ENCODE data around the gene RIN1.

Gene RIN1

GRCh38 chr11:66285250-66285947 is 50.8 kb downstream of the RIN1 start:
- DNase-seq (ENCODE audit: extremely low spot score), result no peak
- ChIA-PET POLR2A (interaction anchor here (0.7 to 1.1 kb wide), 2 partner anchors 9 to 29 kb away, joined by 4 read pairs; no protein-coding TSS in a partner anchor), CTCF (interaction anchor here (0.6 kb wide), 2 partner anchors 40 to 131 kb away, joined by 3 to 4 read pairs; no protein-coding TSS in a partner anchor)
- no peak for TF ChIP-seq NFRKB (IDR thresholded peaks at IDR 0.05)
- no peak for TF ChIP-seq ARNT (IDR thresholded peaks at IDR 0.05)
- TF ChIP-seq FOXK2 (IDR thresholded peaks at IDR 0.05), result no peak
- TF ChIP-seq PKNOX1 (IDR thresholded peaks at IDR 0.05), result no peak
- TF ChIP-seq HDGF (IDR thresholded peaks at IDR 0.05; ENCODE audit: borderline replicate concordance), result no peak
- no peak for TF ChIP-seq SUZ12 (IDR thresholded peaks at IDR 0.05)
- no peak for TF ChIP-seq SP1 (IDR thresholded peaks at IDR 0.05)
- TF ChIP-seq CTBP1 (IDR thresholded peaks at IDR 0.05; ENCODE audit: borderline replicate concordance), result no peak
- no peak for TF ChIP-seq FOXA1 (IDR thresholded peaks at IDR 0.05)
- TF ChIP-seq FOXM1 (IDR thresholded peaks at IDR 0.05; ENCODE audit: borderline replicate concordance), result no peak

GRCh38 chr11:66284526-66285078 is 51.6 kb downstream of the RIN1 start:
- POLR2A ChIA-PET, result interaction anchor here (1.4 kb wide), 1 partner anchor 16 kb away, joined by 4 read pairs; the partner anchor contains the start of gene RAB1B
- no peak for TF ChIP-seq FOXM1 (IDR thresholded peaks at IDR 0.05; ENCODE audit: borderline replicate concordance)
- no peak for TF ChIP-seq NFRKB (IDR thresholded peaks at IDR 0.05)
- no peak for TF ChIP-seq ELF4 (IDR thresholded peaks at IDR 0.05)
- TF ChIP-seq LEF1 (IDR thresholded peaks at IDR 0.05; ENCODE audit: borderline replicate concordance), result no peak
- TF ChIP-seq TARDBP (IDR thresholded peaks at IDR 0.05), result no peak
- TF ChIP-seq ZNF384 (IDR thresholded peaks at IDR 0.05), result no peak
- no peak for TF ChIP-seq CTBP1 (IDR thresholded peaks at IDR 0.05; ENCODE audit: borderline replicate concordance)
- no peak for TF ChIP-seq FOXA1 (IDR thresholded peaks at IDR 0.05)
- TF ChIP-seq SP1 (IDR thresholded peaks at IDR 0.05), result no peak
- no peak for TF ChIP-seq SUZ12 (IDR thresholded peaks at IDR 0.05)
- no peak for TF ChIP-seq FOXK2 (IDR thresholded peaks at IDR 0.05)
- TF ChIP-seq PKNOX1 (IDR thresholded peaks at IDR 0.05), result no peak
- no peak for TF ChIP-seq BHLHE40 (IDR thresholded peaks at IDR 0.05; ENCODE audit: borderline replicate concordance)
- no peak for TF ChIP-seq L3MBTL2 (conservative IDR thresholded peaks at IDR 0.05)
- no peak for DNase-seq (ENCODE audit: extremely low spot score)
- CTCF ChIA-PET, result interaction anchor here (2.9 kb wide), 1 partner anchor 28 kb away, joined by 9 read pairs; no protein-coding TSS in a partner anchor

- DNase-seq (ENCODE audit: extremely low spot score), result no peak
- TF ChIP-seq HDGF (IDR thresholded peaks at IDR 0.05; ENCODE audit: borderline replicate concordance), result no peak
- no peak for TF ChIP-seq ELF4 (IDR thresholded peaks at IDR 0.05)
- TF ChIP-seq BHLHE40 (IDR thresholded peaks at IDR 0.05; ENCODE audit: borderline replicate concordance), result no peak
- TF ChIP-seq SUZ12 (IDR thresholded peaks at IDR 0.05), result no peak
- TF ChIP-seq FOXM1 (IDR thresholded peaks at IDR 0.05; ENCODE audit: borderline replicate concordance), result no peak
- no peak for TF ChIP-seq CTBP1 (IDR thresholded peaks at IDR 0.05; ENCODE audit: borderline replicate concordance)
- TF ChIP-seq PKNOX1 (IDR thresholded peaks at IDR 0.05), result no peak
- TF ChIP-seq LEF1 (IDR thresholded peaks at IDR 0.05; ENCODE audit: borderline replicate concordance), result no peak
- no peak for TF ChIP-seq SP1 (IDR thresholded peaks at IDR 0.05)
- no peak for TF ChIP-seq ARNT (IDR thresholded peaks at IDR 0.05)
- no peak for TF ChIP-seq NFRKB (IDR thresholded peaks at IDR 0.05)
- no peak for TF ChIP-seq FOXA1 (IDR thresholded peaks at IDR 0.05)
- TF ChIP-seq TARDBP (IDR thresholded peaks at IDR 0.05), result no peak
- TF ChIP-seq FOXK2 (IDR thresholded peaks at IDR 0.05), result no peak
- no peak for TF ChIP-seq ZNF384 (IDR thresholded peaks at IDR 0.05)
- ChIA-PET CTCF (interaction anchor here (0.9 to 2.9 kb wide), 5 partner anchors 7 to 88 kb away, joined by 3 to 9 read pairs (median 4); partner anchors contain the start of genes SLC29A2 and TMEM151A), POLR2A (interaction anchor here (1.4 kb wide), 1 partner anchor 15 kb away, joined by 4 read pairs; the partner anchor contains the start of gene RAB1B)
Measured at GRCh38 chr11:66283461-66284105, 52.7 kb downstream of the RIN1 start.

GRCh38 chr11:66282468-66283455 is 53.5 kb downstream of the RIN1 start:
- peak; percentile 97 for DNase-seq (ENCODE audit: extremely low spot score)
- TF ChIP-seq LEF1 (IDR thresholded peaks at IDR 0.05; ENCODE audit: borderline replicate concordance) (no peak), ZNF384 (IDR thresholded peaks at IDR 0.05) (no peak), L3MBTL2 (conservative IDR thresholded peaks at IDR 0.05) (no peak), BHLHE40 (IDR thresholded peaks at IDR 0.05; ENCODE audit: borderline replicate concordance) (no peak), SP1 (IDR thresholded peaks at IDR 0.05) (no peak), FOXK2 (IDR thresholded peaks at IDR 0.05) (no peak), SUZ12 (IDR thresholded peaks at IDR 0.05) (no peak), FOXM1 (IDR thresholded peaks at IDR 0.05; ENCODE audit: borderline replicate concordance) (no peak)
- ChIA-PET CTCF (interaction anchor here (0.6 to 2.9 kb wide), 9 partner anchors 8 to 681 kb away, joined by 3 to 9 read pairs (median 3); partner anchors contain the start of genes RAB1B, SLC29A2 and TMEM151A), POLR2A (interaction anchor here (1.0 to 1.6 kb wide), 2 partner anchors 10 to 15 kb away, joined by 3 to 5 read pairs; no protein-coding TSS in a partner anchor)
